A549 (cell line): ENCODE data around the gene RALGDS. TPM values are rescaled to one million over a fixed set of nuclear protein-coding genes. Genes with fewer than 3 reads are reported as not detected.
"Not testable (repeated sequence)": the region's sequence is repeated elsewhere in the genome, so short reads cannot be mapped to it uniquely, and the experiment has no call there.

ENCODE experiments used
- ATAC-seq, 2 experiments: fragments of 200-7000 bp in 1 of 2; fragments of >200 bp in 1 of 2; cut with Nextera tagmentation in 1 of 2; cut with Tn5 transposase in 1 of 2; 3 replicates each; pipeline versions ENCODE4 v1.8.0 to v1.9.1; 2018 to 2020; ENCODE audit warnings: mild to moderate bottlenecking in 1 of 2, moderate library complexity in 1 of 2
- CTCF ChIA-PET: fragments of 300-600 bp; sonication (Branson Sonifier 250); formaldehyde crosslinking; extraction: SDS; loops from one replicate; lab custom pipeline; 2021; ENCODE audit warnings: antibody characterized with exemption, inconsistent platforms; lab: Yijun Ruan, JAX
- POLR2A ChIA-PET: fragments of 350-600 bp; formaldehyde crosslinking; extraction: SDS; loops from one replicate; lab custom pipeline; 2021; ENCODE audit warnings: antibody characterized with exemption, inconsistent platforms; lab: Yijun Ruan, JAX
- DNase-seq, 2 experiments: peaks; one replicate each; pipeline versions ENCODE4 v3.0.0 to v3.0.0-alpha.2; 2011 to 2016; ENCODE audit warnings: low read depth in 1 of 2, low spot score in 1 of 2
- FAIRE-seq: peaks from 2 replicates; lab custom pipeline; 2011; peaks lifted over from hg19 to GRCh38; lab: Jason Lieb, UNC
- H3K27ac ChIP-seq, 2 experiments: fragments of >200 bp; sonication (Bioruptor Twin); formaldehyde crosslinking; 3 replicates each; pipeline ENCODE4 v1.5.1; 2016 to 2017
- H3K4me1 ChIP-seq: fragments of >200 bp; sonication (Bioruptor Twin); formaldehyde crosslinking; 3 replicates; pipeline ENCODE4 v1.6.1; 2016
- H3K4me2 ChIP-seq: fragments of >200 bp; sonication (Bioruptor Twin); formaldehyde crosslinking; 3 replicates; pipeline ENCODE4 v1.6.1; 2016
- H3K4me3 ChIP-seq: fragments of >200 bp; sonication (Bioruptor Twin); formaldehyde crosslinking; 3 replicates; pipeline ENCODE4 v1.5.1; 2016
- H3K9me3 ChIP-seq: fragments of >200 bp; sonication (Bioruptor Twin); formaldehyde crosslinking; 3 replicates; pipeline ENCODE4 v1.6.1; 2016
- BHLHE40 ChIP-seq: IDR thresholded peaks from 2 replicates; pipeline ENCODE4 v1.6.1; 2012; ENCODE audit warnings: low read depth, low read length, inconsistent platforms
- CBX2 ChIP-seq: fragments of 200-600 bp; sonication (generic); IDR thresholded peaks from 2 replicates; pipeline ENCODE4 v1.6.1; 2016; ENCODE audit warnings: low read depth, mild to moderate bottlenecking, borderline replicate concordance
- CBX8 ChIP-seq: fragments of 200-600 bp; sonication (generic); IDR thresholded peaks from 2 replicates; pipeline ENCODE4 v1.6.1; 2016
- CHD4 ChIP-seq: fragments of 200-600 bp; sonication (generic); IDR thresholded peaks from 2 replicates; pipeline ENCODE4 v1.6.1; 2016; ENCODE audit warnings: antibody characterized with exemption, mild to moderate bottlenecking, borderline replicate concordance
- E2F6 ChIP-seq: IDR thresholded peaks from 2 replicates; pipeline ENCODE4 v1.6.1; 2012; ENCODE audit warnings: low read depth, borderline replicate concordance
- EHMT2 ChIP-seq: fragments of 200-600 bp; sonication (generic); IDR thresholded peaks from 2 replicates; pipeline ENCODE4 v1.6.1; 2016; ENCODE audit warnings: antibody characterized with exemption, low read depth, mild to moderate bottlenecking, moderate library complexity
- FOSB ChIP-seq: fragments of 250-450 bp; sonication (Bioruptor Pico); IDR thresholded peaks from 2 replicates; pipeline ENCODE4 v1.5.0; 2020; ENCODE audit warnings: mild to moderate bottlenecking, moderate library complexity
- FOSL2 ChIP-seq, 2 experiments: fragments of 450-650 bp in 1 of 2; fragments of >200 bp in 1 of 2; sonication (Bioruptor Twin) in 1 of 2; formaldehyde crosslinking; IDR thresholded peaks; 2 replicates each; pipeline versions ENCODE4 v1.5.0 to v1.6.1; 2016 to 2020; ENCODE audit warnings: mild to moderate bottlenecking in 1 of 2, moderate library complexity in 1 of 2
- GATA3 ChIP-seq: IDR thresholded peaks from 2 replicates; pipeline ENCODE4 v1.6.1; 2012; ENCODE audit warnings: borderline replicate concordance
- HES2 ChIP-seq: fragments of >200 bp; sonication (Bioruptor Twin); formaldehyde crosslinking; IDR thresholded peaks from 2 replicates; pipeline ENCODE4 v1.6.1; 2016
- HEYL ChIP-seq: fragments of 250-450 bp; sonication (Bioruptor Pico); IDR thresholded peaks from 2 replicates; pipeline ENCODE4 v1.8.0; 2021; ENCODE audit warnings: mild to moderate bottlenecking, moderate library complexity
- HOXA7 ChIP-seq: fragments of 250-450 bp; sonication (Bioruptor Pico); IDR thresholded peaks from 2 replicates; pipeline ENCODE4 v1.5.0; 2020; ENCODE audit warnings: mild to moderate bottlenecking, moderate library complexity
- KDM5A ChIP-seq: fragments of 200-600 bp; sonication (generic); IDR thresholded peaks from 2 replicates; pipeline ENCODE4 v1.6.1; 2016; ENCODE audit warnings: antibody characterized with exemption, mild to moderate bottlenecking
- MYC ChIP-seq: IDR thresholded peaks from 2 replicates; pipeline ENCODE4 v1.6.1; 2012; ENCODE audit warnings: mild to moderate bottlenecking, inconsistent platforms, low read length, improper control_type of control experiment, borderline replicate concordance
- NFE2L2 ChIP-seq: fragments of 150-350 bp; conservative IDR thresholded peaks from 2 replicates; pipeline ENCODE4 v1.6.1; 2014; ENCODE audit warnings: low read length
- POLR2AphosphoS2 ChIP-seq: conservative IDR thresholded peaks from 2 replicates; pipeline ENCODE4 v1.6.1; 2012; ENCODE audit warnings: low read length, improper control_type of control experiment, inconsistent platforms
- RAD21 ChIP-seq, 2 experiments: fragments of >200 bp in 1 of 2; sonication (Bioruptor Twin) in 1 of 2; formaldehyde crosslinking in 1 of 2; IDR thresholded peaks in 1 of 2; conservative IDR thresholded peaks in 1 of 2; 2 replicates in 1 of 2; 3 replicates in 1 of 2; pipeline ENCODE4 v1.6.1; 2012 to 2018; ENCODE audit warnings: inconsistent platforms in 1 of 2
- TFCP2L1 ChIP-seq: fragments of 250-450 bp; sonication (Bioruptor Pico); IDR thresholded peaks from 2 replicates; pipeline ENCODE4 v1.5.0; 2021; ENCODE audit warnings: mild to moderate bottlenecking
- ZFP36 ChIP-seq: fragments of 450-650 bp; IDR thresholded peaks from 2 replicates; pipeline ENCODE4 v1.6.1; 2014; ENCODE audit warnings: borderline replicate concordance; ENCODE audit not compliant: partially characterized antibody
- WGBS: methylation state at CpG from one replicate; pipeline ENCODE4 v1.1.6; 2017; ENCODE audit errors: missing lambda C conversion rate; 5-methylcytosine and 5-hydroxymethylcytosine counted together
- polyA plus RNA-seq, 4 experiments: library from polyadenylated mRNA; depleted of rRNA in 3 of 4; stranded (reverse); fragments of >200 nt; fragmentation: RNase III in 1 of 4; extraction: RNeasy Plus Mini Kit Qiagen cat#74134 plus additional on column Dnase treatment in 1 of 4; gene quantifications; 2 replicates in 3 of 4; 3 replicates in 1 of 4; pipeline ENCODE4 v1.2.3, GENCODE V29; 2011 to 2017
- TF ChIP-seq, protein P1 (sequence below): fragments of 200-600 bp; sonication (generic); IDR thresholded peaks from 2 replicates; pipeline ENCODE4 v1.6.1; 2016; ENCODE audit warnings: antibody characterized with exemption, mild to moderate bottlenecking, moderate library complexity

Gene RALGDS
- polyA plus RNA-seq, 2 of the 4 experiments (the other 2 are of a cell fraction), result 8.9 to 12.1 TPM

- Histone ChIP-seq H3K4me1 (no peaks in the 10 kb centered on the region), H3K9me3 (no peaks in the 10 kb centered on the region), H3K4me2 (no peak overlapping the region), H3K27ac (no peak overlapping the region), H3K4me3 (no peak overlapping the region)
- ATAC-seq, result no peak
- WGBS, result 95% methylated on average over 7 of the region's 33 CpGs
- no peak for TF ChIP-seq BHLHE40
- TF ChIP-seq, protein P1, sequence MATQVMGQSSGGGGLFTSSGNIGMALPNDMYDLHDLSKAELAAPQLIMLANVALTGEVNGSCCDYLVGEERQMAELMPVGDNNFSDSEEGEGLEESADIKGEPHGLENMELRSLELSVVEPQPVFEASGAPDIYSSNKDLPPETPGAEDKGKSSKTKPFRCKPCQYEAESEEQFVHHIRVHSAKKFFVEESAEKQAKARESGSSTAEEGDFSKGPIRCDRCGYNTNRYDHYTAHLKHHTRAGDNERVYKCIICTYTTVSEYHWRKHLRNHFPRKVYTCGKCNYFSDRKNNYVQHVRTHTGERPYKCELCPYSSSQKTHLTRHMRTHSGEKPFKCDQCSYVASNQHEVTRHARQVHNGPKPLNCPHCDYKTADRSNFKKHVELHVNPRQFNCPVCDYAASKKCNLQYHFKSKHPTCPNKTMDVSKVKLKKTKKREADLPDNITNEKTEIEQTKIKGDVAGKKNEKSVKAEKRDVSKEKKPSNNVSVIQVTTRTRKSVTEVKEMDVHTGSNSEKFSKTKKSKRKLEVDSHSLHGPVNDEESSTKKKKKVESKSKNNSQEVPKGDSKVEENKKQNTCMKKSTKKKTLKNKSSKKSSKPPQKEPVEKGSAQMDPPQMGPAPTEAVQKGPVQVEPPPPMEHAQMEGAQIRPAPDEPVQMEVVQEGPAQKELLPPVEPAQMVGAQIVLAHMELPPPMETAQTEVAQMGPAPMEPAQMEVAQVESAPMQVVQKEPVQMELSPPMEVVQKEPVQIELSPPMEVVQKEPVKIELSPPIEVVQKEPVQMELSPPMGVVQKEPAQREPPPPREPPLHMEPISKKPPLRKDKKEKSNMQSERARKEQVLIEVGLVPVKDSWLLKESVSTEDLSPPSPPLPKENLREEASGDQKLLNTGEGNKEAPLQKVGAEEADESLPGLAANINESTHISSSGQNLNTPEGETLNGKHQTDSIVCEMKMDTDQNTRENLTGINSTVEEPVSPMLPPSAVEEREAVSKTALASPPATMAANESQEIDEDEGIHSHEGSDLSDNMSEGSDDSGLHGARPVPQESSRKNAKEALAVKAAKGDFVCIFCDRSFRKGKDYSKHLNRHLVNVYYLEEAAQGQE, result no peak
- ChIA-PET POLR2A (no interaction called here), CTCF (interaction anchor here (8.0 kb wide), 1 partner anchor 74 kb away, joined by 45 read pairs; no protein-coding TSS in a partner anchor)
- no peak for DNase-seq
- no peak for FAIRE-seq
Observed at GRCh38 chr9:133071484-133072150, 49.4 kb downstream of the RALGDS start.

- H3K4me3 ChIP-seq, CTCF ChIA-PET, POLR2A ChIA-PET, H3K4me2 ChIP-seq, ATAC-seq, DNase-seq, FAIRE-seq, H3K4me1 ChIP-seq, H3K27ac ChIP-seq, H3K9me3 ChIP-seq: not testable (repeated sequence)
- WGBS, result 82% methylated on average over 8 of the region's 31 CpGs
Observed at GRCh38 chr9:133070985-133071384, 50.1 kb downstream of the RALGDS start.

GRCh38 chr9:133070500-133070961 lies 50.5 kb downstream of the RALGDS start:
- ATAC-seq, result peak in 1 of 2 experiments; percentile 13; a peak in 2 of 6 replicates
- H3K4me2 ChIP-seq, H3K4me3 ChIP-seq, H3K9me3 ChIP-seq, FAIRE-seq, H3K27ac ChIP-seq, DNase-seq, H3K4me1 ChIP-seq, POLR2A ChIA-PET: not testable (repeated sequence)
- WGBS, result 90% methylated on average over 14 of the region's 17 CpGs
- CTCF ChIA-PET, result interaction anchor here (1.0 kb wide), 1 partner anchor 74 kb away, joined by 3 read pairs; no protein-coding TSS in a partner anchor

DNA sequence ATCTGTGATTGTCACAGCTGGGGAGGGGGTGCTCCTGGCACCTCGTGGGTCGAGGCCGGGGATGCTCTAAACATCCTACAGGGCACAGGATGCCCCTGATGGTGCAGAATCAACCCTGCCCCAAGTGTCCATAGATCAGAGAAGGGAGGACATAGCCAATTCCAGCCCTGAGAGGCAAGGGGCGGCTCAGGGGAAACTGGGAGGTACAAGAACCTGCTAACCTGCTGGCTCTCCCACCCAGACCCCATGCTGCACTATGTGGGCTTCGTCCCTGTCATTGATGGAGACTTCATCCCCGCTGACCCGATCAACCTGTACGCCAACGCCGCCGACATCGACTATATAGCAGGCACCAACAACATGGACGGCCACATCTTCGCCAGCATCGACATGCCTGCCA lies 52.6 kb downstream of the RALGDS start:
- DNase-seq, H3K27ac ChIP-seq, ATAC-seq, H3K4me1 ChIP-seq, H3K9me3 ChIP-seq, POLR2A ChIA-PET, H3K4me3 ChIP-seq, H3K4me2 ChIP-seq: not testable (repeated sequence)
- WGBS, result 80% methylated on average over 4 of the region's 15 CpGs
- CTCF ChIA-PET, result interaction anchor here (1.0 to 1.6 kb wide), 3 partner anchors 34 to 80 kb away, joined by 3 to 4 read pairs (median 3); no protein-coding TSS in a partner anchor
- peak; percentile 28 for FAIRE-seq

DNA sequence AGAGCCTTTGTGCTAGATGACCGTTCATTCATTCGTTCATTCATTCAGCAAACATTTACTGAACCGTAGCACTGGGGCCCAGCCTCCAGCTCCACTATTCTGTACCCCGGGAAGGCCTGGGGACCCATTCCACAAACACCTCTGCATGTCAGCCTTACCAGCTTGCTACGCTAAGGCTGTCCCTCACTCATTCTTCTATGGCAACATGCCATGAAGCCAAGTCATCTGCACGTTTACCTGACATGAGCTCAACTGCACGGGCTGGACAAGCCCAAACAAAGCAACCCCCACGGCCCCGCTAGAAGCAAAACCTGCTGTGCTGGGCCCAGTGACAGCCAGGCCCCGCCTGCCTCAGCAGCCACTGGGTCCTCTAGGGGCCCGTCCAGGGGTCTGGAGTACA lies 53.2 kb downstream of the RALGDS start:
- ChIA-PET POLR2A (no interaction called here), CTCF (interaction anchor here (0.8 to 1.6 kb wide), 7 partner anchors 9 to 81 kb away, joined by 3 to 4 read pairs (median 3); no protein-coding TSS in a partner anchor)
- Histone ChIP-seq H3K9me3 (no peaks in the 10 kb centered on the region), H3K4me2 (no peak overlapping the region), H3K4me1 (no peaks in the 10 kb centered on the region), H3K27ac (no peak overlapping the region), H3K4me3 (no peak overlapping the region)
- FAIRE-seq (no peak), DNase-seq (no peak), ATAC-seq (no peak)
- TF ChIP-seq ZFP36 (no peak), FOSL2 (IDR thresholded peaks at IDR 0.05) (no peak), FOSL2 (CRISPR knock-in tag; IDR thresholded peaks at IDR 0.05) (no peak), KDM5A (no peak), CHD4 (no peak), GATA3 (no peak), FOSB (CRISPR knock-in tag) (no peak), POLR2AphosphoS2 (no peak), CBX8 (no peak), TFCP2L1 (no peak), RAD21 (conservative IDR thresholded peaks at IDR 0.05 in 1 of 2, IDR thresholded peaks at IDR 0.05 in 1 of 2) (no peak), EHMT2 (no peak), HES2 (no peak), NFE2L2 (no peak), E2F6 (no peak), HEYL (CRISPR knock-in tag) (no peak), HOXA7 (CRISPR knock-in tag) (no peak), BHLHE40 (no peak), MYC (no peak), CBX2 (no peak)
- 81% methylated on average over 11 of the region's 11 CpGs for WGBS
